ENCODE results near the gene SRSF2.
A peak's percentile ranks its signal among the peaks of the same experiment; 100 is the strongest.
"Not testable (repeated sequence)": the region's sequence is repeated elsewhere in the genome, so short reads cannot be mapped to it uniquely, and the experiment has no call there.

The SRSF2 gene

DNA sequence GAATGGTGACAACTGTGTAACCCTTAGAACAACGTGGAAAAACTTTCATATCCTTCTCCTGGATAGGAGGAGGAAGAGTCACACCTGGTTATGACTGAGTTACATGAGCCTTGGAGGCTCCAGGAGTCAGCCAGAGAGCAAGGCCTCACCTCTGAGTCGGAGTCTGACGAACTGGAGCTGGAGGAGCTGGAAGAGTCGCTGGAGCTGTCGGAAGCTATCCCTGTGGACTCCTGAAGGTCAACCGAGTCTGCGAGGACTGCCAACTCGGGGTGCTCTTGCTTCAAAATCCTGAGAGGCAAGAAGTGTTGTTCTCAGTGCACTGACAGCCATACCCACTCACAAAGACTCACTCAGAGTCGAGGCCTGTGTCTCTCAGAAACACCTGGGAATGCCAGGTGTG lies 16.9 kb downstream of the SRSF2 start:
- DNase-seq, result no peak

DNA sequence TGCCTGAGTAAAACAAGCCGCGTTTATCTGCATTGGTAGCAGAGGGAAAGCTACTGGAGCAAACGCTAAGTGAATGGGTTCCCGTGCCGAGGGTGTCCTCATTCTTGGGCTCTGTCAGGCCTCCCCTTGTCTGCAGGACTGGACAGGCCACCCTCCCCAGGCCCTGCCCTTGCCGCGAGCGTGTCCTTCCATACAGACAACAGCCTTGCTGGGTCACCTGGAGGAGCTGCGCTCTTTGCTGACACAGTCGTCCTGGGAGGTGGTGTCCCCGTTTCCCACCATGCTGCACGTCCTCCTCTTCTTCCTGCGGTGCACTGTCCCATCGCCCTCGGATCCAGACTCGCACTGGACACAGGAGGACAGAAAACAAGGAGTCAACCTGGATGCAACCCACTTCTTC lies 18.6 kb downstream of the SRSF2 start:
- no peak for DNase-seq

DNA sequence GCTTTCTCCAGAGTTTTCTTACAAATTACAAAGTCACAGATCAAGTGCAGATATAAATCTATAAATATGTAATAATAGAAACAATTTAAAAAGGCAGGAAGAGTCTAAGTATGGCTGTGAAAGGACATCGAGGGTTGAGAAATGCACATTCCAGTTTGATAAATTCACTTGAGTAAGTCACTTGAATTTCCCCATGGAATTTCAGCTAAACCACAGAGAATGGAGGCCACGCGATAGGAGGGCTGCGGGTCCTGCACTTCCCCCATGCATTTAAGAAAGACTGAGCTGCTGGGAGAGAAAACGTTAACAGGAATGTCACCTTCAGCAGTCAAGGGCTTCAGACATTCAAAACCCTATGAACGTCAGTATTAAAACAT lies 20.3 kb downstream of the SRSF2 start:
- DNase-seq, result no peak

DNA sequence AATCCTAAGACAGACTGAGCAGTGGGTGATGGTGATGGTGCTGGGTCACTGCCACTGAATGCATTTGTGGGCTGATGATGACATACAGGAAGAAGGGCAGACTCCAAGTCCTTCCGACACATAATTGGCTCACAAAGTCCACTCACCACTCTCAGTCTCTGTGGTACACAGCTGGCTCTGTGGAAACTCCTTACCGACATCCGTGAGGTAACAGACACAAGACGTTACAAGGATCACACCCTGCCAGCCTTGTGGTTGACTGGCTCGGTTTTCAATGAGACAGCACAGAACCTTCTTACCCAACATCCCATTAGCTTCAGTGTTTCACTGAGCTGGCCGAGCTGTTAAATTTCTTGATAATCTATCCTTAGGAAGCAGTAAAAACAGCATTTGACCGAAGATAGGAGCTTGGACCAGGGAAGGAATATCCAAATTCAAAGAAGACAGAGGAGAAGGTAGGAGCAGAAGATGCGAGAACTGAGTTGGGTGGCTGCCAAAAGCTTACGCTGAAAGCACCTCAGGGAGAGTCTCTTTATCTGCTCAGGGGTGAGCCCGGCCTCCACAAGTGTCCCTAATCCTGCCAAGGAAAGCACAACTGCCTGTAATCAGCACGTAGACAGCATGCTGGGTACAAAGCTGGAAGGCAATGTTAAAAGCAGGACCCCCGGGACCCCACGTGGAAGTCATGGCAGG lies 20.8 kb downstream of the SRSF2 start:
- peak; percentile 73 for DNase-seq

DNA sequence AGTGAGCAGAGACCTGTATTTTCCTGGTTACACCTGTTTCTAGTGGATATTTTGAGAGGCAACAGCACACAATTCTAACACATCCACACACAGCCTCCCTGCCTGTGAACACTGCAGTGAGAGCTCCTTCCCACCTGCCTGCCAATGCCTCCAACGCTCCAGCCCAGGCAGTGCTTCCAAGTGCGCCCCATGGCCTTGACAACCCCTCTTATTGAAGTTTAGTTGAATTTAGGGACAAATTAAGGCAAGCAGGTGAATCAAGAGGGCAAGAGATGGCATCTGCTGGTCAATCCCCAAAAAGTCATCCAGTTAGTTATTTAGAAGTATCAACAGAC lies 21.7 kb downstream of the SRSF2 start:
- DNase-seq, result no peak

DNA sequence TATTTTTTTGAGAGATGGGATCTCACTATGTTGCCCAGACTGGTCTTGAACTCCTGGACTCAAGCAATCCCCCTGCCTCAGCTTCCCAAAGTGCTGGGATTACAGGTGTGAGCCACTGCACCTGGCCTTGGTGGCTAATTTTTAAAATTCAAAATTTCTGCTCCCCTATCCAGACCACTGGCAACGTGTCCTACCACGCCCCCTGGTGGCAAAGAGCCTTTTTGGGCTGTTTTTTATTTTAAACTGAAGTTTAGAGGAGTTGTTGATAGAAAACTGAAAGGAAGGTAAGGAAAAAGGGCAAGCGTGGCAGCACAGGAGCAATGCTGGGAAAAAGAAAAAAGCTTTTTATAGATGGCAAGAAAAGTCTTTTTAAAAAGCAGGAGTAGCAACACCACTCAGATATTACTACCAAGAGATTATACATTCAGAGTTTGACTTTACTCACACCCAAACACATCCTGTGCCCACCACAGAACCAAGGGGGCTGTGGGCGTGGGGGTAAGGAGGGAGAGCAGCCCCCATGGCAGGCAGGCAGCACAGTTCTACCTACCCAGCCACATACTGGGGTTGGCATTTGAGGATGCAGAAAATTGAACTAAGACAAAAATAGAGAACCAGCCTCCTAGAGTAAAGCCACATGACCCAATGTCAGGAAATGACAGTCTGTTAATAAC lies 22.2 kb downstream of the SRSF2 start:
- DNase-seq, result peak; percentile 80

DNA sequence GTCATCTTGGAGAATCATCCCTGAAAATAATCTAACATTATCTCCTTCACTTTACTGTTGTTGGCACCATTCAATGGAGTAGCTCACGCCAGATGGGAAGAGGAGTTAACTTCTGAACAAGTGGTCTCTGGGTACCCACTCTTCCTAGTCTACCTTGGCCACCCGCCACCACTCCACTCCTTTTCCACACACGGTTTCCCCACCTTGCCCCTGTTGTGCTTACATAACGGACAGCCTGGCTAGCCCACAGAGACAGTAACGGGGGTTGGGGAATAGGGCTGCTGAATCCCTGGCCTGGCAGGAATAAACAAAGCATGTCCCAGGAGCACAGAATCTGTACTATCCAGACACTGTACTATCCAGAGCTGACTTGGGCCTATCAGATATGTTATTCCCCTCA lies 22.8 kb downstream of the SRSF2 start:
- DNase-seq, result no peak

DNA sequence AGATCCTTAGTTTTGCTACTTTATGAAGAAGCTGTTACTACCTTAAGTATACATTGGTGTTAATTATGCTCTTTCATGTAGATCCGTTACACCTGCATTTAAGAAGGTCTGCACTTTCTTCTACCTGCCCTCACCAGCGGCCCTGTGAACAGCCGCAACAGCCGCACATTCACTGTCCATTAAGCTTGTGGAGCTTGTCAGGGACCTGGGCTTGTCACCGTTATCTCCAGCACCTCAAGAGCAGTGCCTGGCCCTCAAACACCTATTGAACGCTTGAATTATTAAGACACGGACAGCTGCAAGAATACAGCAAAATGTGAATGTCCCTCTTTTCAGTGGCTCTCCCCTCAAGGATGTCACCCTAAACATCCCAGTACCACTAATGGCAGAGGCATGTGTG lies 23.4 kb downstream of the SRSF2 start:
- DNase-seq, result no peak

DNA sequence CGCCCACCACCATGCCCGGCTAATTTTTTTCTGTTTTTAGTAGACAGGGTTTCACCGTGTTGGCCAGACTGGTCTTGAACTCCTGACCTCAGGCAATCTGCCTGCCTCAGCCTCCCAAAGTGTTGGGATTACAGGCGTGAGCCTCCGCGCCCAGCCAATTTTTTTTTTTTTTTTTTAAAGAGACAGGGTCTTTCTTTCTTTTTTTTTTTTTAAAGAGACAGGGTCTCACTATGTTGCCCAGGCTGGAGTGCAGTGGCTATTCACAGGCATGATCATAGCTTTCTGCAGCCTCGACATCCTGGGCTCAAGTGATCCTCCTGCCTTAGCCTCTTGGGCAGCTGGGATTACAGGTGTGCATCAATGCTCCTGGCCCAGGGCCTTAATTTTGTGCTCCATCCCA lies 24.8 kb downstream of the SRSF2 start:
- not testable (repeated sequence) for DNase-seq

DNA sequence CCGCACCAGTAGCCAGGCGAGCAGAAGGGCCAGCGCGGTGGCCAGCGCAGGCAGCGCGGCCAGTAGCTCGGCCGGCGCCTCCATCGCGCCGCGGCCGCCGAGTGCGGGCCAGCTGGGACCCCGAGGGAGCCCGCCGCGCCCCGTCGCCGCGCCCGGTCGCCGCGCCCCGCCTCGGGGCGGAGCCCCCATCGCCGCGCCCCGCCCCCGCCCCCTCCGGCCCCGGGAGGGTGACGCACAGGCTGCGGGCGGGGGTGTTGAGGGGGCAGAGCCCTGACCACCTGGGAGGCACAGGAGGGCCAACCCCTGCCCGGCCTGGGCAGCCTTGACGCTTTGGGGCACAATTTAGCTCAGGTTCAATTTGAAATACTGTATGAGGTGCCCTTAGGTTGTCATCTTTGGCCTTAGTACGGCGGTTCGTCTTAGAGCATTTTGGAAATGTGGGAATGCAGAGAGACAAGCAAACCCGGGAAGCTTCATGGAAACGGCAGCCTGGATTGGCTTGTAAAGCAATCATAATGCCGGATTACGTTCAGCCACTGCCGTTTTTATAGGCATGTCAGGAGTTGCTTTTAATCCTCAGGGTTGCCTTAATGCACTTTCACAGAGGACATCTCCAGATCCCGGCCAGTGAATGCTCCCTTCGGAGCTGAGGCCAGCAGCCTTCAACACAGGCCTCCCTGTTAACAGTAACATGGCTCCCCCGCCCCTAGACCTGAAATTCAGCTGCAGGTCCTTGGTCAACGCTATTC lies 26.1 kb downstream of the SRSF2 start, which contains the start of gene MXRA7:
Gene MXRA7, minus strand, starts transcription at position 103 of the 749 bp plus-strand sequence. Its CDS starts 19 bp downstream, at position 84.
- DNase-seq, result peak; percentile 86

DNA sequence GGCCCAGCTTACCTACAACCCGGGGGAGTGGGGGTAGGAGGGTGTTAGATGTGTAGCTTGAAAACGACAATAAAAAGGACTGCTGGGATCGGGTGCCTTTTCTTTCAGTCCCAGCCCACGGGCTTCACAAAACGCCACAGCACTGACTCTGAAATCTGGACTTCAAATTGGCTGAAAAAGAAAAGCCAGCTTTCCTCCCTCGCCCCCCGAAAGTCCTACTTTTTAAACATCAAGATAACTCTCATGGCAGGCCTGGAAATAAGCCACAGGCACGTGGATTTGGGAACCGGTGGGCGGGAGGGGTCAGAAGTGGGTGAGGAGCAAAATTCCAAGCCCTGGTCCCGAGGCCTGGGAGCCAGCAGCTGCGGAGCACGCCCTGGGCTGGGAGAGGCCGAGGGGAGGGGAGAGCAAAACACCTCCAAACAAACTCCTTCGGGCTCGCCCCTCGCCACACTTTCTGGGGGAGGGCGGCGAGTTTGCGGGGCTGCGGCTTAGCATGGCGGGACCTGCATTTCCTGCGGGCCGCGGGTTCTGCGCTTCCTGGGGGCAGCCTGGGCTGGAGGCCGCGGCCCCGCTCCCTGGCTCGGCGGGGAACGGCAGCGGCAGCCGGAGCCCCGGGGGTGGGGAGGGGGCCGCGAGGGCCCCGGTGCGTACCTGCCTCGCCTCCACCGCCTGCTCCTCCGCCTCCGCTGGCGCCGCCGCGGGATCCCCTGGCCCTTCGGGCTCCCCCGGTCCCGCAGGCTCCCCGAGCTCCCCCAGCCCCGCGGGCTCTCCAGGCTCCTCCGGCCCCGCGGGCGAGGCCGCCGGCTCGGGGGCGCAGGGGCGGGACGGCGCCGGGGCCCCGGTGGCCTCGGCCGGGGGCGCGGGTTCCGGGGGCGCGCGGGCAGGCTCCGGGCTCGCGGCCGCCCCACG lies 26.9 kb downstream of the SRSF2 start:
- peak; percentile 53 for DNase-seq

DNA sequence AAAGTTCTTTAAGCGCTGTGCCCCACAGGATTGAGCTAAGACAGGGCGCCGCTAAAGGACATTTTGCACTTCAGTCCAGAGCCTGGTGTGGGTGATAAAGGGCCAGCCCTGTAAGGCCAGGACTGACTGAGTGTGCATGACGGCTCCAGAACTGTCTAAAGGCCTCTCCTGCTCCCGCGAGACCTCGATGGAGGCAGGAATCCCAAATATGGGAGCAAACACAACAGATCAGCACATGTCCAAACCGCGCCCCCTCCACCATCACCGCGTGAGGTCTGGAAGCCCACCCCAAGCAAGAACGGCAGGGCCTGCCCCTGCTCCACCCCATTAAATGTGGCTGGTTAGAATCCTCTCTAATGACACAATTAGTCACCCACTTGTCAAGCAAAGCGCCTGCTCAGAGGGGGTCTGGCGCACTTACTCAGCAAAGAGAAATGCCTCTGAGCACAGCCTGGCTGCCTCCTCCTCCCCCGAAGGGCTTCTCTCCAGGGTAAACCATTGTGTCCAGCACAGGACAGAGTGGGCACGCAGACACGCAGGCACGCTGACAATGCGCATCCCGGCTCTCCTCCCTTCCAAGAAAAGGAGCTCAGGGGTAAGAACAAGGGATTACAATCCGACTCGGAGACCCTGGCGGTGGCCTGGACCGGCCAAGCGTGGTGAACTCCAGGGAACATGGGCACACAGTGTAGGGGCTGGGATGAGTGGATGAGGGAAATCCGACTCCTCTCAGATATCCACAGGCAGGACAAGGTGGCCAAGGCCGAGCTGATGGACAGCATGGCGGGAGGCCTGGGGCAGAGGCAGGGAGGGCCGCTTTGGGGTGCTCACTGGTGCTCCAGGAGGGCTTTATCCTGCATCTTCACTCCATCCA lies 27.8 kb downstream of the SRSF2 start:
- peak; percentile 80 for DNase-seq

DNA sequence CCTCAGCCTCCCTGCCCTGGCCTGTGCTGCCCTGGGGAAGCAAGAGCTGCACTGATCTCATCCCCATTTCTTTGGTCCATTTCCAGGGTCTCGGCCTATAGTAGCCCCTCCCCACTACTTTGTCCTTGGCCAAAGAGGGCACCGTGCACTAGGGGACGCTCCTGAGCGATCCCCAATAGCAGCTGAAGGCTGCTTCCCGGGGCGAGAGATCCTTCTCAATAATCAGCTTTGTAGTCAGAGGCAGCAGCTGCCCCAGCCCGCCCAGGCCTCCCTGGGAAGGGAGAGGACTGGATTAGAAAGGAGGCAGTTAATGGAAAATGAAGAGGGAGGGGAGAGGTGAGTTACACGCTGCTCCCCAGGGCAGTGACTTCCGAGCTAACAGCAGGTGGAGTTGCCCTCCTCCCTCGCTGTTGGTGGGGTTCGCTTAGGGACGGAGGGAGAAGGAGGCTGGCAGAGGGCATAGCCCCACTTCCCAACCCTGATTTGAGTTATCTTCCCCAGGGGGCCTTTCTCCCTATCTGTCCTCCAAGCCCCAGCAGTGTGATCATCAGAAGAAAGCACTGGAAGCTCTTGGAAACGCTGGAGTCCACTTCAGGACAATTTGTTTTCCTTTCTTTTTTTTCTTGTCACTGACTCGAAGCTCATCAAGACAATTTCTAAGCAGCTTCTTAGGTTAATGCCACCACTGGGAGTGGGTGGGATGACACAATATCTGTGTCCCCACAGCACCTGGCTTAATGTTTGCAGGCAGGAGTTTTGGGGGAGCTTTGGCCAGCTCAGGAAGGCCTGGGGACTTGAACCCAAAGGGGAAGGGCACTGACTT lies 28.9 kb downstream of the SRSF2 start:
- DNase-seq, result peak; percentile 68

DNA sequence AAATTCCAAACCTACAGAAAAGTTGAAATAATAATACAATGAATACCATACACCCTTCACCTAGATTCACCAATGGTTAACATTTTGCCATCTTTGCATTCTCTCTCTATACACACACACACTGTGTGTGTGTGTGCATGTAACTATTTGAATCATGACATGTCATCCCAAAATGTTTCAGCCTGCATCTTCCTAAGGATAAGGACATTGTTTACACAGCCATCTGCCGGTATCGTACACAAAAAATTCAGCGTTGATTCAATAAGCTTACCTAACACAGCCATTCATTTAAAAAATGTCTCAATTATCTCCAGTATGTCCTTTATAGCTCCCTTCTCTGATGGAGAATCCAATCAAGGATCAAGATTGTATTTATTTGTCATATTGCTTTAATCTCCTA lies 30.3 kb downstream of the SRSF2 start:
- no peak for DNase-seq

DNA sequence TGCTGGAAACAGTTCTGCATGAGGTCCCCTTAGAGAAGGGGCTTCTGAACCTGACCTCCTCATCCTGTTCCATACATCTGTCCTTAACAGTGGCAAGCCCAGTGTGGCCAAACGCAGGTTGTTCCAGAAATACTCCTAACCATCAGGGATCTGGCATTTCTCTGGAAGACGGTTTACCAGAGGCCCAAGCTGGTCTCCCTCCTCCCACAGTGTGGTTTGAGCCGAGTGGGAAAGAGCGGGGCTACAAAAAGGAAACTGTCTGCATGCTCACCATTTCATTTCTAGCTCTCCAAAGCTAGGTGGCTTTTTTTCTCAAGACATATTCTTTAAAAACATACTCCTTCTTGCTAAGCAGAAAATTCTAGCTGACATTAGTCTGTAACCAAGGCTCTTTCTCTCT lies 32.3 kb downstream of the SRSF2 start:
- DNase-seq, result peak; percentile 52

DNA sequence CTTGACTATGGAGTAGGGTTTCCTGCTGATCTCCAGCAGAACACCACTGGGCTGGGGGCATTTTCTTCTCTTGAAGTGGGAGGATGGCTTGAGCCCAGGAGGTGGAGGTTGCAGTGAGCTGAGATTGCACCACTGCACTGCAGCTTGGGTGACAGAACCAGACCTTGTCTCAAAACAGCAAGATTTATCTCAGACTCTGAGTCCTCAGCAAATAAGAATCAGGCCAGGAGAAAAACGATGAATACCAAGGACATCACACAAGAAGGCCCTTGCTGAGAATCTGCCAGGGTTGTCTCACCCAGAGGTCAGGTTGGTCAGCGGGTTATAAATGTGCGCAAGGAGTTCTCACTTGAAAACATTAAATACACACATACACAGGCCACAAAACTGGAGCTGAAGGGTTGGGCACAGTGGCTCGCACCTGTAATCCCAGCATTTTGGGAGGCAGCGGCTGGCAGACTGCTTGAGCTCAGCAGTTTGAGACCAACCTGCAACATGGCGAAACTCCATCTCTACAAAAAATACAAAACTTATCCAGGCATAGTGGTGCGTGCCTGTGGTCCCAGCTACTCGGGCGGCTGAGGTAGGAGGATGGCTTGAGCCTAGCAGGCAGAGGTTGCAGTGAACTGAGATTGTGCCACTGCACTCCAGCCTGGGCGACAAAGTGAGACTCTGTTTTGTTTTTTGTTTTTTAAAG lies 34.0 kb downstream of the SRSF2 start:
- no peak for DNase-seq

DNA sequence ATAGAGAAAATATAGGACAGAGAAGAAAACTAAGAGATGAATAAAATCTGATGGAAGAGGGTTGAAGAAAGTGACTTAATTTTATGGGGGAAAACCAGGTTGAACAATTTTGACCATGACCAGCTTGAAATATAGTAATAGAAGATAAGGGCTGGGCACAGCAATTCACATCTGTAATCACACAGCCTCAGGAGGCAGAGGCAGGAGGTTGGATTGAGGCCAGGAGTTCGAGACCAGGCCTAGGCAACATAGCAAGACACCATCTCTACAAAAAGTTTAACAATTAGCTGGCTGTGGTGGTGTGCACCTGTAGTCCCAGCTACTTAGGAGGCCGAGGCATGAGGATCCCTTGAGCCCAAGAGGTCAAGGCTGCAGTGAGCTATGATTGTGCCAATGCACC lies 35.1 kb downstream of the SRSF2 start:
- no peak for DNase-seq

DNA sequence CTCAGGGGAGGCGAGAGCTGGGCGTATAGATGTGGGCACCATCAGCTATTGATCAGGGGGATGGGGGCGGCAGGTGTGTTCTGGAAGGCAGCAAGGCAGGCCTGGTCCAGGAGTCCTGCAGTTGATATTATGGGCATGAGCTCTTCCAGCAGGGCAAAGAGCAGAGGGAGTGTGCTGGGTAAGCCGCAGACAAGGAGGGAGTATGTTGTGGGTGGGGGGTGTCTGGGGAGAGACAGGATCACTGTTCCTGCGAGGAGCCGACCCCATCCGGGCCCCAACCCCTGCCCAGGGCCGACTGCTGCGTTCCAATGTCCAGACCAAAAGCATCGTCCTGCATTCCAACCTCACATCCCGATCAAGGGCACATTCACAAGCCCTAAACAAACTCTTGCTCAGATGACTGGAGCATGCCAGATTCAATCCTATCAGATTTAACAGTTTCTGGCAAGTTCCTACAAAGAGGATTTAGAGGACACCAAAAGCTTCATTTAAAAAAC lies 35.6 kb downstream of the SRSF2 start:
- DNase-seq, result no peak

DNA sequence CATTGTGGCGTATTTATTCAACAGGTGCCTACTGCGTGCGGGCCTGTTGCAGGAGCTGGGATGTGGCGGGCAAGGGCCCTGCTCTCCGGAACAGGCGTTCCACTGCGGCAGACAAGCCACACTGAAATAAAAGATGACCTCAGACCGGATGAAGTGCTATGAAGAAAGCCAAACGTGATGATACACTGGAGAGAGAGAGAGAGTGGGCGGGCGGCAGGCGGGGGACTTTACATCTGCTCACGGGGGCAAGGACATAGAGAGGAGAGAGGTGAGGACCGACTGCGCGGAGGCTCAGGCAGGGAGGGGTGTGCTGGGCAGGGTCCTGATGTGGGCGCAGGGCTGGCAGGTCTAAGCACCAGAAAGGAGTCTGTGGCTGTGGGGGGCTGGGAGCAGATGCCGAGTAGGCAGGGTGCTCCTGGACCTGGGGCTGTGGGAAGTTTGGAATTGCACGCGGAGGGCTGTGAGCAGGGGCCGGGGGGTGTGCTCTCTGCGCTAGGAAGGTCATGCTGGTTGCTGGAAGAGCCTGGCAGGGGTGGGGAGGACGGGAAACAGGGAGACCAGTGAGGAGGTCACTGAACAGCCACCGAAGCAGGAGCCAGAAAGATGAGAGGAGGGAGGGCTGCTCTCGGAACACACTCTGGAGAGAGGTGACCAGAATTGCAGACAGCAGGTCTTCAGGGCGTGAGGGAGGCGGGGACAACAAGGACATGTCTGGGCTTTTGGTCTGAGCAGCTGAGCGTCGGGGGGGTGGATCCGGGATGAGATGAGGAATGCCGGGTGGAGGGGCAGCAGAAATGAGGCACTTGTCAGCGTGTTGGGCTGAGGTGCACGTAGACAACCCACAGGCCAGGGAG lies 36.3 kb downstream of the SRSF2 start:
- peak; percentile 85 for DNase-seq

Data from femur (tissue), 1 donor.